ENCODE measurements around the gene SIGLEC8.

Gene SIGLEC8

DNA sequence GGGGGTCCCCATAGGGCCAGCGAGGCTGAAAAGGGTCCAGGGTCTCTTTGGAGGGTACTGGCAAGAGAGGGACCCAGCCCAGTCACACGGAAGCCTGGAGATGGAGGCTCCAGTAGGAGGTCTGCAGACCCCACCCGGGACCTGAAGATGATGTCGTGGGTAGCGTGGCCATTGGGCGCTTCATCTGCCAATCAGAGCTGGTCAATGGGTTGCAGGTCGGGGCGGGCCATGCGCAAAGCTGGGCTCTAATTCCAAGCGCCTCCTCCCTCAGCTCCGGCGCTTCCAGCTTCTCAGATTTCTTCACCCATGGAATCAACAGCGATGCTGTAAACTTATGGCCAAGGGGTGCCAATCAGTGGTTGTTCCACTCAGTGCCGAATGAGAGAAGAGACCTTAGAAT lies 32.4 kb upstream of the SIGLEC8 start:
- Histone ChIP-seq H3K4me3 (ENCODE audit: low read depth, low read length) (peak overlapping the region; percentile 33), H3K36me3 (ENCODE audit: control insufficient read depth, insufficient read depth, low read length) (no peaks in the 10 kb centered on the region), H3K9me3 (ENCODE audit: control insufficient read depth, insufficient read depth, low read depth, low read length) (no peaks in the 10 kb centered on the region), H3K9ac (ENCODE audit: low read length) (no peak overlapping the region), H3K4me1 (ENCODE audit: control insufficient read depth, insufficient read depth, low read length) (no peaks in the 10 kb centered on the region), H3K27me3 (ENCODE audit: control insufficient read depth, insufficient read depth, low read length) (peaks cover 54% of the 10 kb centered on the region), H3K27ac (ENCODE audit: low read depth, low read length) (no peak overlapping the region)

DNA sequence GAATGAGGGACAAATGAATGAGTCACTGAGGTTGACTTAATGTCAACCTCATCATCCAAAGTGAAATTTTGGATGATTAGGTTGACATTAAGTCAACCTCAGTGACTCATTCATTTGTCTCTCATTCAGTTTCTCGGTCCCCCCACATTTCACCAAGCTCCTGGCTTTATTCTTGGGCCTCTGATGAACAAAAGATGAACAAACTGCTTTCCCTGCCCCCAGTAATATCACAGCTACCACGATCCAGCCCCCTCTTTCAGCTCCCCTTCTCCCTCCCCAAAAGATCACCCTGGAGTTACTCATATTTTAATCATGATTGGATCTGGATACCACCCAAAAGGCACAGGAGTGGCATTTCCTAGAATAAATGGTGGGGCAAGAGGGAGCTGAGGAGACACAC lies 30.9 kb upstream of the SIGLEC8 start:
- Histone ChIP-seq H3K4me3 (ENCODE audit: low read depth, low read length) (no peak overlapping the region), H3K27ac (ENCODE audit: low read depth, low read length) (no peak overlapping the region), H3K4me1 (ENCODE audit: control insufficient read depth, insufficient read depth, low read length) (no peaks in the 10 kb centered on the region), H3K36me3 (ENCODE audit: control insufficient read depth, insufficient read depth, low read length) (no peaks in the 10 kb centered on the region), H3K27me3 (ENCODE audit: control insufficient read depth, insufficient read depth, low read length) (peaks cover 62% of the 10 kb centered on the region), H3K9me3 (ENCODE audit: control insufficient read depth, insufficient read depth, low read depth, low read length) (no peaks in the 10 kb centered on the region), H3K9ac (ENCODE audit: low read length) (no peak overlapping the region)

DNA sequence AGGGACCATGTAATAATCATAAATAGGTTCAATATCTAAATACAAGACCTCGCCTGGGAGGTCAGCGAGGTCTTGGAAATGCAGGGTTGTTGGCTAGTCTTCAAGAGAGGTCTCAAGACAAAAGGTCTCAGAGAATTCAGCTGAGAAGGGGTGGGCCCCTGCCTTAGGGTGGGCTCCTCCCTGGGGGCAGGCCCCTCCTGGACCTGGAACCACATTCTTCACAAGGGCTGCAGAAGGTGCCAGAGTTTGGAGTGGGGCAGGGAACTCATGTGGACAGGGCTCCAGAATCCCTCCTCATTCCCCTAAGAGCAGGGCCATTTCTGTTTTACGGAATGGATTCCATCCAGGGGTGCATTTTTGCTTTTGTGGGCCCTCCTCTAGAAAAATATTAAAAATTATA lies 30.2 kb upstream of the SIGLEC8 start:
- H3K9ac ChIP-seq (ENCODE audit: low read length) = no peak overlapping the region
- no peaks in the 10 kb centered on the region for H3K9me3 ChIP-seq (ENCODE audit: control insufficient read depth, insufficient read depth, low read depth, low read length)
- H3K4me3 ChIP-seq (ENCODE audit: low read depth, low read length) = no peak overlapping the region
- no peaks in the 10 kb centered on the region for H3K36me3 ChIP-seq (ENCODE audit: control insufficient read depth, insufficient read depth, low read length)
- no peak overlapping the region for H3K27ac ChIP-seq (ENCODE audit: low read depth, low read length)
- peaks cover 63% of the 10 kb centered on the region for H3K27me3 ChIP-seq (ENCODE audit: control insufficient read depth, insufficient read depth, low read length)
- no peaks in the 10 kb centered on the region for H3K4me1 ChIP-seq (ENCODE audit: control insufficient read depth, insufficient read depth, low read length)

DNA sequence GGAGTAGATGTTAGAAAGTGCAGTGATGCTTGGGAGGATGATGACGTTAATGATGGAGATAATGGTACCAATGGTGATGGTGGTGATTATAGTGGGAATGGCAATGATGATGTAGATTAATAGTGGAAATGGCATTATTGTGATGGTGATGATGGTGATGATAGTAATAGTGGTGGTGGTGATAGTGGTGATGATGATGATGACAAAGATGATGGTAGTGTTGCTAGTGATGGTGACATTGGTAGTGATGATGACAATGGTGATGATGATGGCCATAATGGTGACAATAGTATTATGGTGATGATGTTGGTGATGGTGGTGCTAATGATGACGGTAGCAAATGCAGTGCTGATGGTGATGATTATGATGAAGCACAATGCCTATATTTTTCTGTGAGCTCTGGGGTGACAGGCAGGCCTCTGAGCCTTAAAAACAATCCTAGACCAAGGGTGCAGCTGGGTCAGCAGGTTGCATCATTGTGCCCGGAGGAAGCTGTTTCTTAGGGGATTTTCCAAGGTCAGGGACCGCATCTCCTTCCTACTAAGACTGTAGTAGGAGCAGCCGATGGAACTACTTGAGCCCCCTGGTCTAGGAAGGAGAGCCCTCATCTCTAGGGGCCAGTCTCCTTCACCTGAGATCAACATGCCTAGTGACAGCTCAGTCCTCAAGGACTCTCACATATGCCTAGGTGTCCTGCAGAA lies 27.9 kb upstream of the SIGLEC8 start:
- no peaks in the 10 kb centered on the region for H3K36me3 ChIP-seq (ENCODE audit: control insufficient read depth, insufficient read depth, low read length)
- H3K4me1 ChIP-seq (ENCODE audit: control insufficient read depth, insufficient read depth, low read length) = no peaks in the 10 kb centered on the region
- H3K9ac ChIP-seq (ENCODE audit: low read length) = no peak overlapping the region
- H3K9me3 ChIP-seq (ENCODE audit: control insufficient read depth, insufficient read depth, low read depth, low read length) = no peaks in the 10 kb centered on the region
- no peak overlapping the region for H3K27ac ChIP-seq (ENCODE audit: low read depth, low read length)
- H3K4me3 ChIP-seq (ENCODE audit: low read depth, low read length) = no peak overlapping the region
- peaks cover 55% of the 10 kb centered on the region for H3K27me3 ChIP-seq (ENCODE audit: control insufficient read depth, insufficient read depth, low read length)

DNA sequence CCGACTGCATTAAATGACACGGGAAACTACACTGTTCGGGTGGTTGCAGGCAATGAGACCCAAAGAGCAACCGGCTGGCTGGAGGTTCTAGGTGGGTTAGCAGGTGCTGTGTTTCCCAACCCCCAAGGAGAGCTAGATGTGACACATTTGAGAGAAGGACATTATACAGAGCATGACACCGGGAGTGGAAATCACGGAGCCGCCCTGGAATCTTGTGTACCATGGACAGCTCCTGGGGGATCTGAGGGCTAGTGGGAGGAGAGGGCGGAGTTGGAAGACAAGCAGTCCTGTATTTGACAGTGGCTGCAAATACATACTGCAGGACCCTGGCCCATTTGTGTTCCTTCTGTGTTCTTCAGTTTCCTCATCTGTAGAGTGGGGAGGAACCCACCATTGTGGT lies 22.3 kb upstream of the SIGLEC8 start:
- H3K9ac ChIP-seq (ENCODE audit: low read length) = no peak overlapping the region
- no peak overlapping the region for H3K27ac ChIP-seq (ENCODE audit: low read depth, low read length)
- no peaks in the 10 kb centered on the region for H3K9me3 ChIP-seq (ENCODE audit: control insufficient read depth, insufficient read depth, low read depth, low read length)
- peaks cover 59% of the 10 kb centered on the region for H3K27me3 ChIP-seq (ENCODE audit: control insufficient read depth, insufficient read depth, low read length)
- H3K36me3 ChIP-seq (ENCODE audit: control insufficient read depth, insufficient read depth, low read length) = no peaks in the 10 kb centered on the region
- H3K4me3 ChIP-seq (ENCODE audit: low read depth, low read length) = no peak overlapping the region
- no peaks in the 10 kb centered on the region for H3K4me1 ChIP-seq (ENCODE audit: control insufficient read depth, insufficient read depth, low read length)

DNA sequence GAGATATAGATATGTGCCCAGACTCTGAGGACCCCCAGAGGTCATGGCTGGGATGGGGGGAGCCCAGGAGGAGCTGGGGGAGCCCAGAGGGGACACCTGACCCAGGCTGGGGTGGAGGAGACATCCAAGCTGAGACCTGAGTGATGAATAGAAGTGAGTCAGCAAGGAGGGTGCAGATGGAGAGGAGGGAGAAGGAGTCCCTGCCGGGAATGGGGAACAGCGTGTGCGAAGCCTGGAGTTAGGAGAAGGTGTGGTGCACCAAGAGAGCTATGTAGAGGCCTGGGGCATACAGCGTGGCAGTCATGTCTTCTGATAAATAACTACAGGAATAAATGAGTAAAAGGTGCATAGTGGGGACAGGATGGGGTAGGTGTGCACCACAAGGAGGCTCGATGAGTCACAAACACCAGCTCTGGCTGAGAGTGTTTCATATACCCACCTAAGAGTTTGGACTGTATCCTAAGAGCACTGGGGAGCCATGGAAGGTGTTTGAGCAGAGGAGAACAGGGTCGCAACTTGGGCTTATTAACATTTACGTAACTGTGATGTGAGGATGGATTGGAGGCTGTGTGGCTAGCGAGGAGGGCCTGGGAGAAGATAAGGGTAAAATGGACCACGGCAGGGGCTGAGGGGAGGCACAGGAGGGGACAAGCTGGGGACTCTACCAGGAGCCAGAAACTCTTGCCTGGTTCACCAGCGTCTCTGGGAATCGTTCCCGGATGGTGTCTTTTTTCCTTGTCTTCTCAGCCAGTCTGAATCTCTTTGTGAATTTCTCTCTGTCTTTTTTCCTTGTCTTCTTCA lies 21.5 kb upstream of the SIGLEC8 start:
- Histone ChIP-seq H3K36me3 (ENCODE audit: control insufficient read depth, insufficient read depth, low read length) (no peaks in the 10 kb centered on the region), H3K9ac (ENCODE audit: low read length) (no peak overlapping the region), H3K27me3 (ENCODE audit: control insufficient read depth, insufficient read depth, low read length) (peaks cover 59% of the 10 kb centered on the region), H3K27ac (ENCODE audit: low read depth, low read length) (no peak overlapping the region), H3K4me3 (ENCODE audit: low read depth, low read length) (no peak overlapping the region), H3K4me1 (ENCODE audit: control insufficient read depth, insufficient read depth, low read length) (no peaks in the 10 kb centered on the region), H3K9me3 (ENCODE audit: control insufficient read depth, insufficient read depth, low read depth, low read length) (no peaks in the 10 kb centered on the region)

DNA sequence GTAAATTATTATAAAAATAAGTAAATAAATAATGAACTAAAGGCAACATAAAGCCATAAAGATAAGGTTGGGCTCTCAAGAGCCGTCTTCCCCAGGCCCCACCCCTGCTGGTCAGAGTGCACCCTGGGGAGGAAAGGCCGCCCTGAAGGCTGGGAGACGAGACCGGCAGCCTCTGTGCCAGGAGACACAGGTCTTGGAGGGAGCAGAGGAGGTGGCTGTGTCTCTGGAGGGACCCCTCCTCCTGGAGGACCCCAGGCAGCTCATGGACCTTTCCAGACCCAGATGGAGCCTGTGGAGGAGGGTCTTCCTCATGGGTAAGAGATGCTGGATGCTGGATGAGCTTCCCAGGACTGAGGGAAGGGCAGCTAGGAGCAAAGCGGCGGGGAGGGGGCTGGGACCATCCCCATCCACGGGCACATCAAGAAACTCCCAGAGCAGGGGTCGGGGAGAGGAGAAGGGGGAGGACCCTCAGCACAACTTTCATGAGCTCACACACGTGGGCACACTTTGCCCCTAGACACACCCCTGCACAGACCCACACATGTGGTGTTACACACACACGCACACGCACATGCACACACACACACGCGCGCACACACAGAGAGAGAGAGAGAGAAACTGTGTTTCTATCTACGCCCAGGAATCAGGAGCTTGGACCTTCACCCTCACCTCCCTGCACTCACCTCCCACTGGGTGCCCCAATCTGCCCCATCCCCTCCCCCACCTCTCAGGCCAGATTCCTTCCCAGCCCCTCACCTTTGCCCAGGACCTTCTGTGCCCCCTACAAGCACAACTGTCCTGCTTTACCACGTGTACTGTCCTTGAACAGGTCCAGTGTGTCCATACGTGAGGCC lies 20.4 kb upstream of the SIGLEC8 start, which contains the start of gene CEACAM18:
Gene CEACAM18 (plus strand): TSS at position 159 of the 854 bp plus-strand sequence.
- Histone ChIP-seq H3K4me1 (ENCODE audit: control insufficient read depth, insufficient read depth, low read length) (no peaks in the 10 kb centered on the region), H3K27ac (ENCODE audit: low read depth, low read length) (no peak within 1 kb of the TSS), H3K36me3 (ENCODE audit: control insufficient read depth, insufficient read depth, low read length) (no peaks in the 10 kb centered on the region), H3K4me3 (ENCODE audit: low read depth, low read length) (no peak within 1 kb of the TSS), H3K27me3 (ENCODE audit: control insufficient read depth, insufficient read depth, low read length) (peaks cover 57% of the 10 kb centered on the region), H3K9me3 (ENCODE audit: control insufficient read depth, insufficient read depth, low read depth, low read length) (no peaks in the 10 kb centered on the region), H3K9ac (ENCODE audit: low read length) (no peak within 1 kb of the TSS)

DNA sequence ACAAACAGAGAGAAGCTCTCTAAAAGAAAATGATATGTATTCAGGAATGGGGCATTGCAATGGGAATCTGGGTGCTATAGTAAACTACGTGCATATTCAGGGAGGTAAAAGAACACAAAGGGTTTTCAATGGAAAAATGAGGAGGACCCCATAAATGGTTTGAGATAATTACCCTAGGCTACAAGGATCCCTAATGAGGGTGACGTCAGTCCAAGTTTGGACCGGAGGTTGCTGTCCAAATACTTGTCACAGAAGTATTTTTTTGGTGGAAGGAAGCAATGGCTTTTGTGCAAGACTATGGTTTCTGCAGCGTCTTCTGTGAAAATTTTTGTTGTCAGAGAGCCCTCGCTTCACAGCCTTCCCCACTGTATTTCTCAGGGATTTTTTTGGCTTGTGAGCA lies 19.1 kb upstream of the SIGLEC8 start:
- H3K4me3 ChIP-seq (ENCODE audit: low read depth, low read length) = no peak overlapping the region
- H3K36me3 ChIP-seq (ENCODE audit: control insufficient read depth, insufficient read depth, low read length) = no peaks in the 10 kb centered on the region
- no peaks in the 10 kb centered on the region for H3K4me1 ChIP-seq (ENCODE audit: control insufficient read depth, insufficient read depth, low read length)
- no peak overlapping the region for H3K27ac ChIP-seq (ENCODE audit: low read depth, low read length)
- H3K9ac ChIP-seq (ENCODE audit: low read length) = no peak overlapping the region
- no peaks in the 10 kb centered on the region for H3K9me3 ChIP-seq (ENCODE audit: control insufficient read depth, insufficient read depth, low read depth, low read length)
- H3K27me3 ChIP-seq (ENCODE audit: control insufficient read depth, insufficient read depth, low read length) = peaks cover 56% of the 10 kb centered on the region

DNA sequence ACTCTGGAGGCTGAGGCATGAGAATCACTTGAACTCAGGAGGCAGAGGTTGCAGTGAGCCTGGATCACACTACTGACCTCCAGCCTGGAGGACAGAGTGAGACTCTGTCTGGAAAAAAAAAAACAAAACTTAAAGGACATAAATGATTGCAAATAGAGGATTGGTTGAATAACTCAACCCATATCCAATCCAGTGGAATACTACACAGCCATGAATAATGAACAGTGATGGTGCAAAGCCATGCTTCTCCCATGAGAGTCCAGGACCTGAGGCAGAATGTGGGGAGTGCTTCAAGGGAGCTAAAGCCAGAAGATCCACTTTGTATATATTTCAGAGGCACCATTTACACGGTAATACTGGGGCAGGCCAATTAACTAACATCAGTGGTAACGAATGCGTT lies 17.9 kb upstream of the SIGLEC8 start:
- H3K4me1 ChIP-seq (ENCODE audit: control insufficient read depth, insufficient read depth, low read length) = no peaks in the 10 kb centered on the region

DNA sequence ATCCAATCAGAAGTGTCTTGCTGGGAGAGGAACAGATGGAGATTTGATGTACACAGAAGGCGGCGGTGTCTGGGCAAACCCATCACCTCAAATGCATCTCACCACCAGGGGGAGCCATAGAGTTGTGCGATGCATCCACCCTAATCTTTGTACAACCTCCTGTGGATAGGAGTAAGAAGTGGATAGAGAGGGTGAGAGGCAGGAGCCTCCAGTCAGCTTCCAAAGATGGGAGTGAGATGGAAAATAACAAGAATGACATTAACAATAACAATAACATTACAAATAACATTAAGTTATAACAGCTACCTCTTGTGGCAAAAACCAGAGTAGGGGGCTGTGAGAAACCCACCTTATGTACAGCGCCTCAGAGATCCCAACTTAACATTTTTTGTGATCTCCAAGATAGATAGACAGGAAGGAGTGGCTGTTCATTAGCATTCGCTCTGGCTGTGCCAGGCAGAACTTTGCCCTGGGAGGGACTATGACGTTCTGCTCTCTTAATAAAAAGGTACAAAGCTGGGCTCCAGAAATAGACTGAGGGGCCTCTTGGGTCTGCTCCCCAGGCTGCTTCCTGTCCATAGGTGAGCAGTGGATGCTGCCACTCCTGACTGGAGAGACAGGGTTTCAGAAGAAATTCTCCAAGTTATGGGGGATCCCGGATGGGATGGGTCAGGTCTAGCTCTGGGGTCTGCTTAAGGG lies 14.9 kb upstream of the SIGLEC8 start:
- Histone ChIP-seq H3K4me3 (ENCODE audit: low read depth, low read length) (no peak overlapping the region), H3K9ac (ENCODE audit: low read length) (no peak overlapping the region), H3K9me3 (ENCODE audit: control insufficient read depth, insufficient read depth, low read depth, low read length) (no peaks in the 10 kb centered on the region), H3K27ac (ENCODE audit: low read depth, low read length) (no peak overlapping the region), H3K4me1 (ENCODE audit: control insufficient read depth, insufficient read depth, low read length) (no peaks in the 10 kb centered on the region), H3K27me3 (ENCODE audit: control insufficient read depth, insufficient read depth, low read length) (peaks cover 41% of the 10 kb centered on the region), H3K36me3 (ENCODE audit: control insufficient read depth, insufficient read depth, low read length) (no peaks in the 10 kb centered on the region)

More for the DNA sequence above, 17.9 kb upstream of the SIGLEC8 start:
- no peak overlapping the region for H3K27ac ChIP-seq (ENCODE audit: low read depth, low read length)
- no peak overlapping the region for H3K9ac ChIP-seq (ENCODE audit: low read length)
- H3K36me3 ChIP-seq (ENCODE audit: control insufficient read depth, insufficient read depth, low read length) = no peaks in the 10 kb centered on the region
- peaks cover 50% of the 10 kb centered on the region for H3K27me3 ChIP-seq (ENCODE audit: control insufficient read depth, insufficient read depth, low read length)
- no peak overlapping the region for H3K4me3 ChIP-seq (ENCODE audit: low read depth, low read length)
- H3K9me3 ChIP-seq (ENCODE audit: control insufficient read depth, insufficient read depth, low read depth, low read length) = no peaks in the 10 kb centered on the region

Measured in HUES6 (cell line).